B cell (primary cell): ENCODE measurements around the gene TMEM129. TPM values are rescaled to one million over a fixed set of nuclear protein-coding genes. Genes with fewer than 3 reads are reported as not detected.

Experiments
- ATAC-seq: fragments of 200-7000 bp; cut with Tn5 transposase; one replicate; pipeline ENCODE4 v1.10.0; 2021; ENCODE audit warnings: low read depth, mild to moderate bottlenecking, moderate number of reproducible peaks, moderate library complexity
- CTCF ChIA-PET: fragments of 350-600 bp; sonication (Branson Sonifier 250); formaldehyde crosslinking; loops from one replicate; lab custom pipeline; 2021; ENCODE audit warnings: antibody characterized with exemption, inconsistent platforms; lab: Charles Lee
- POLR2A ChIA-PET: fragments of 350-600 bp; sonication (Branson Sonifier 250); formaldehyde crosslinking; loops from one replicate; lab custom pipeline; 2021; ENCODE audit warnings: antibody characterized with exemption; lab: Charles Lee
- DNase-seq: peaks from one replicate; pipeline ENCODE4 v3.0.0; 2013
- H2AFZ ChIP-seq: 2 replicates; pipeline ENCODE4 v1.6.1; 2012; ENCODE audit warnings: mild to moderate bottlenecking, low read depth, low read length; ENCODE audit not compliant: insufficient read depth, poor library complexity, severe bottlenecking
- H3K27ac ChIP-seq, 2 donors: 1 replicate in 1 of 2; 2 replicates in 1 of 2; pipeline ENCODE4 v1.5.1; 2012 to 2013; ENCODE audit warnings: low read length in 2 of 2, mild to moderate bottlenecking in 2 of 2, moderate library complexity in 1 of 2
- H3K27me3 ChIP-seq, 4 experiments: fragments of 200-600 bp in 1 of 4; sonication (generic) in 1 of 4; replicated peaks in 1 of 4; 1 replicate in 2 of 4; 2 replicates in 2 of 4; pipeline versions ENCODE4 v1.6.1 to v1.7.0; 2013 to 2016; ENCODE audit warnings: low read length in 3 of 4, mild to moderate bottlenecking in 2 of 4, mixed read lengths in 1 of 4, moderate library complexity in 1 of 4; ENCODE audit not compliant: insufficient read depth in 4 of 4, control insufficient read depth in 3 of 4; ENCODE audit errors: control extremely low read depth in 1 of 4
- H3K36me3 ChIP-seq, 2 experiments: replicated peaks in 1 of 2; 1 replicate in 1 of 2; 2 replicates in 1 of 2; pipeline versions ENCODE4 v1.6.1 to v1.7.1; 2013; ENCODE audit warnings: low read length in 1 of 2; ENCODE audit not compliant: insufficient read depth in 2 of 2, control insufficient read depth in 1 of 2; ENCODE audit errors: control extremely low read depth in 1 of 2, extremely low read depth in 1 of 2
- H3K4me1 ChIP-seq, 2 donors: fragments of 200-600 bp in 1 of 2; sonication (generic) in 1 of 2; 1 replicate in 1 of 2; 2 replicates in 1 of 2; pipeline versions ENCODE4 v1.5.1 to v1.6.1; 2013 to 2017; ENCODE audit warnings: low read length in 2 of 2; ENCODE audit not compliant: control insufficient read depth in 2 of 2, insufficient read depth in 2 of 2
- H3K4me2 ChIP-seq: replicated peaks from 2 replicates; pipeline ENCODE3; 2012; ENCODE audit warnings: mild to moderate bottlenecking, low read depth, low read length; ENCODE audit not compliant: poor library complexity, severe bottlenecking
- H3K4me3 ChIP-seq, 5 experiments: fragments of 200-600 bp in 1 of 5; sonication (generic) in 1 of 5; 1 replicate in 3 of 5; 2 replicates in 2 of 5; pipeline versions ENCODE4 v1.5.1 to v1.7.0; 2011 to 2016; ENCODE audit warnings: low read length in 4 of 5, mild to moderate bottlenecking in 4 of 5, low read depth in 2 of 5, control low read depth in 1 of 5, moderate library complexity in 1 of 5; ENCODE audit not compliant: insufficient read depth in 1 of 5; ENCODE audit errors: control extremely low read depth in 1 of 5, extremely low read depth in 1 of 5
- H3K79me2 ChIP-seq: fragments of 200-600 bp; sonication (generic); one replicate; pipeline ENCODE4 v1.6.0; 2016; ENCODE audit warnings: low read length; ENCODE audit not compliant: control insufficient read depth, insufficient read depth
- H3K9ac ChIP-seq: fragments of 200-600 bp; sonication (generic); 2 replicates; pipeline ENCODE4 v1.6.1; 2017; ENCODE audit warnings: mild to moderate bottlenecking, low read length, moderate library complexity
- H3K9me3 ChIP-seq, 3 donors: one replicate each; pipeline versions ENCODE4 v1.6.1 to v1.7.1; 2013; ENCODE audit warnings: low read length in 2 of 3; ENCODE audit not compliant: control insufficient read depth in 2 of 3, insufficient read depth in 1 of 3; ENCODE audit errors: control extremely low read depth in 1 of 3
- H4K20me1 ChIP-seq: 2 replicates; pipeline ENCODE4 v1.6.0; 2012; ENCODE audit warnings: mild to moderate bottlenecking, low read length; ENCODE audit not compliant: insufficient read depth, control insufficient read depth, poor library complexity, severe bottlenecking
- H3K27ac Mint-ChIP-seq: one replicate; pipeline ENCODE4 v1.8.0; 2021; ENCODE audit warnings: mixed read lengths
- H3K27me3 Mint-ChIP-seq: one replicate; pipeline ENCODE4 v1.8.0; 2021; ENCODE audit warnings: mixed read lengths
- H3K4me1 Mint-ChIP-seq: one replicate; pipeline ENCODE4 v1.8.0; 2021; ENCODE audit warnings: mixed read lengths
- H3K4me3 Mint-ChIP-seq: one replicate; pipeline ENCODE4 v1.8.0; 2021; ENCODE audit warnings: mixed read lengths
- H3K9me3 Mint-ChIP-seq: one replicate; pipeline ENCODE4 v1.8.0; 2022; ENCODE audit warnings: mixed read lengths; ENCODE audit not compliant: insufficient read depth
- EZH2 ChIP-seq: IDR thresholded peaks from 2 replicates; pipeline ENCODE4 v1.6.1; 2012; ENCODE audit warnings: borderline replicate concordance, low read depth, mild to moderate bottlenecking, moderate library complexity, low read length; ENCODE audit not compliant: insufficient read depth, poor library complexity, severe bottlenecking
- WGBS: methylation state at CpG from one replicate; pipeline ENCODE4 v1.1.5; 2013; ENCODE audit warnings: missing lambda C conversion rate; ENCODE audit not compliant: insufficient coverage; 5-methylcytosine and 5-hydroxymethylcytosine counted together
- intact Hi-C: fragments of 100-400 bp; cut with micrococcal nuclease; formaldehyde crosslinking; loops from one replicate; pipeline ENCODE4 v1.10.0; 2022
- polyA plus RNA-seq: library from polyadenylated mRNA; depleted of rRNA; stranded (reverse); fragments of >200 nt; gene quantifications from 2 replicates; pipeline ENCODE4 v1.2.3, GENCODE V29; 2012
- total RNA-seq, 2 donors: library from RNA; stranded (reverse); fragments of 120-200 nt in 1 of 2; gene quantifications; 1 replicate in 1 of 2; 2 replicates in 1 of 2; pipeline versions ENCODE4 v1.2.3 to v1.2.4, GENCODE V29; 2013 to 2022
- TF ChIP-seq, protein P1 (sequence below): fragments of 200-600 bp; IDR thresholded peaks from one replicate; pipeline ENCODE4 v1.8.0; 2022; ENCODE audit warnings: antibody characterized with exemption, mild to moderate bottlenecking

TMEM129 gene
- total and polyA plus RNA-seq, 2 donors (not counting 1 experiment from before 2014, with no cell fraction given): 41.0 to 76.5 TPM

- Histone ChIP-seq H4K20me1 (peaks cover 29% of the 10 kb centered on the region), H3K9me3 (peaks cover 0 to 6% (median 0%) of the 10 kb centered on the region in 3 donors), H3K27ac (peak overlapping the region; percentile 89 to 96), H3K4me1 (peaks cover 55 to 77% of the 10 kb centered on the region in 2 donors), H3K4me3 (peak overlapping the region in 1 of 5 experiments; percentile 58), H3K27me3 (no peaks in the 10 kb centered on the region), H2AFZ (peak overlapping the region; percentile 59), H3K4me2 (peak overlapping the region; percentile 95), H3K36me3 (peaks cover 0 to 16% of the 10 kb centered on the region in 2 experiments), H3K79me2 (peaks cover 57% of the 10 kb centered on the region), H3K9ac (peak overlapping the region; percentile 46)
- H3K27ac Mint-ChIP-seq: peak overlapping the region; percentile 98
- TF ChIP-seq, protein P1, sequence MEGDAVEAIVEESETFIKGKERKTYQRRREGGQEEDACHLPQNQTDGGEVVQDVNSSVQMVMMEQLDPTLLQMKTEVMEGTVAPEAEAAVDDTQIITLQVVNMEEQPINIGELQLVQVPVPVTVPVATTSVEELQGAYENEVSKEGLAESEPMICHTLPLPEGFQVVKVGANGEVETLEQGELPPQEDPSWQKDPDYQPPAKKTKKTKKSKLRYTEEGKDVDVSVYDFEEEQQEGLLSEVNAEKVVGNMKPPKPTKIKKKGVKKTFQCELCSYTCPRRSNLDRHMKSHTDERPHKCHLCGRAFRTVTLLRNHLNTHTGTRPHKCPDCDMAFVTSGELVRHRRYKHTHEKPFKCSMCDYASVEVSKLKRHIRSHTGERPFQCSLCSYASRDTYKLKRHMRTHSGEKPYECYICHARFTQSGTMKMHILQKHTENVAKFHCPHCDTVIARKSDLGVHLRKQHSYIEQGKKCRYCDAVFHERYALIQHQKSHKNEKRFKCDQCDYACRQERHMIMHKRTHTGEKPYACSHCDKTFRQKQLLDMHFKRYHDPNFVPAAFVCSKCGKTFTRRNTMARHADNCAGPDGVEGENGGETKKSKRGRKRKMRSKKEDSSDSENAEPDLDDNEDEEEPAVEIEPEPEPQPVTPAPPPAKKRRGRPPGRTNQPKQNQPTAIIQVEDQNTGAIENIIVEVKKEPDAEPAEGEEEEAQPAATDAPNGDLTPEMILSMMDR: no peak
- TF ChIP-seq EZH2: no peak
- WGBS: 36% methylated on average over 14 of the region's 18 CpGs
- H3K4me1 Mint-ChIP-seq: peaks cover 63% of the 10 kb centered on the region
- POLR2A ChIA-PET: interaction anchor here (1.1 to 4.7 kb wide), 3 partner anchors 10 to 29 kb away, joined by 4 to 61 read pairs (median 7); partner anchors contain the start of gene SLBP
- H3K9me3 Mint-ChIP-seq: no peaks in the 10 kb centered on the region
- intact Hi-C loops: loop anchor here (1.0 to 5.0 kb wide), 3 partner anchors 38 to 815 kb away; partner anchors contain the start of genes FAM193A, FAM53A and NSD2
- peak overlapping the region; percentile 85 for H3K4me3 Mint-ChIP-seq
- CTCF ChIA-PET: interaction anchor here (1.9 to 14.7 kb wide), 3 partner anchors 10 to 29 kb away, joined by 6 to 503 read pairs (median 16); partner anchors contain the start of gene SLBP
- no peaks in the 10 kb centered on the region for H3K27me3 Mint-ChIP-seq
- ATAC-seq (no peak), DNase-seq (no peak)
Measured at GRCh38 chr4:1722551-1723118, 1.5 kb upstream of the TMEM129 start.
